ENCODE results near the gene MEGF10. TPM values are rescaled to one million over a fixed set of nuclear protein-coding genes. Genes with fewer than 3 reads are reported as not detected.

Gene MEGF10
- total RNA-seq, 3 donors from 2014 or later: 0.70 to 4.9 (median 0.81) TPM

GRCh38 chr5:127439644-127440043 is 149.0 kb downstream of the MEGF10 start:
- no peak overlapping the region for H3K4me3 ChIP-seq
- no peaks in the 10 kb centered on the region for H3K9me3 ChIP-seq
- H3K4me1 ChIP-seq (ENCODE audit: low read depth): no peaks in the 10 kb centered on the region
- no peak for ATAC-seq
- H3K36me3 ChIP-seq (ENCODE audit: low read depth): no peaks in the 10 kb centered on the region
- no peak for DNase-seq
- TF ChIP-seq CTCF (IDR thresholded peaks at IDR 0.05): no peak
- intact Hi-C loops (cut with DNase I, micrococcal nuclease): no loop called here

- no peak for DNase-seq
- intact Hi-C loops (cut with DNase I, micrococcal nuclease): no loop called here
- H3K9me3 ChIP-seq: no peaks in the 10 kb centered on the region
- H3K4me3 ChIP-seq: no peak overlapping the region
- H3K4me1 ChIP-seq (ENCODE audit: low read depth): no peaks in the 10 kb centered on the region
- TF ChIP-seq CTCF (IDR thresholded peaks at IDR 0.05): no peak
- ATAC-seq: no peak
- H3K36me3 ChIP-seq (ENCODE audit: low read depth): no peaks in the 10 kb centered on the region
Observed at GRCh38 chr5:127440831-127441230, 150.2 kb downstream of the MEGF10 start.

- TF ChIP-seq CTCF (IDR thresholded peaks at IDR 0.05): no peak
- ATAC-seq (no peak), DNase-seq (no peak)
- H3K9me3 ChIP-seq: no peaks in the 10 kb centered on the region
- no peaks in the 10 kb centered on the region for H3K4me1 ChIP-seq (ENCODE audit: low read depth)
- no peaks in the 10 kb centered on the region for H3K36me3 ChIP-seq (ENCODE audit: low read depth)
- intact Hi-C loops (cut with DNase I, micrococcal nuclease): no loop called here
- H3K4me3 ChIP-seq: no peak overlapping the region
Observed at GRCh38 chr5:127441799-127442484, 151.3 kb downstream of the MEGF10 start.

GRCh38 chr5:127444171-127444570 is 153.6 kb downstream of the MEGF10 start:
- H3K4me1 ChIP-seq (ENCODE audit: low read depth): no peaks in the 10 kb centered on the region
- no peak overlapping the region for H3K4me3 ChIP-seq
- no peak for DNase-seq
- no peaks in the 10 kb centered on the region for H3K9me3 ChIP-seq
- intact Hi-C loops (cut with DNase I, micrococcal nuclease): no loop called here
- no peak for TF ChIP-seq CTCF (IDR thresholded peaks at IDR 0.05)
- ATAC-seq: no peak
- H3K36me3 ChIP-seq (ENCODE audit: low read depth): no peaks in the 10 kb centered on the region

- no peaks in the 10 kb centered on the region for H3K4me1 ChIP-seq (ENCODE audit: low read depth)
- ATAC-seq: no peak
- no peak for TF ChIP-seq CTCF (IDR thresholded peaks at IDR 0.05)
- no peaks in the 10 kb centered on the region for H3K36me3 ChIP-seq (ENCODE audit: low read depth)
- intact Hi-C loops (cut with DNase I, micrococcal nuclease): no loop called here
- no peaks in the 10 kb centered on the region for H3K9me3 ChIP-seq
- H3K4me3 ChIP-seq: no peak overlapping the region
- DNase-seq: no peak
Observed at GRCh38 chr5:127445328-127445727, 154.7 kb downstream of the MEGF10 start.

- intact Hi-C loops (cut with DNase I, micrococcal nuclease): no loop called here
- no peak for TF ChIP-seq CTCF (IDR thresholded peaks at IDR 0.05)
Observed at GRCh38 chr5:127446626-127447025, 156.0 kb downstream of the MEGF10 start.

More at GRCh38 chr5:127446626-127447025, 156.0 kb downstream of the MEGF10 start:
- no peak overlapping the region for H3K4me3 ChIP-seq
- no peaks in the 10 kb centered on the region for H3K9me3 ChIP-seq
- H3K36me3 ChIP-seq (ENCODE audit: low read depth): no peaks in the 10 kb centered on the region
- DNase-seq: no peak
- no peak for ATAC-seq
- H3K4me1 ChIP-seq (ENCODE audit: low read depth): no peaks in the 10 kb centered on the region

All from mucosa of descending colon (tissue), 3 donors.